ENCODE data around the gene PSMC3.
A peak's percentile ranks its signal among the peaks of the same experiment; 100 is the strongest.

The PSMC3 gene

GRCh38 chr11:47375020-47375419 is 51.2 kb downstream of the PSMC3 start:
- no peak for DNase-seq

GRCh38 chr11:47374720-47375019 is 51.6 kb downstream of the PSMC3 start:
- DNase-seq, result no peak

- DNase-seq, result peak; percentile 87
These were observed 52.1 kb downstream of the PSMC3 start for GRCh38 chr11:47373876-47374719.

- no peak for DNase-seq
These were observed 53.8 kb downstream of the PSMC3 start for GRCh38 chr11:47372422-47372821.

- DNase-seq, result no peak
These were observed 56.6 kb downstream of the PSMC3 start for GRCh38 chr11:47369676-47370075.
